ENCODE measurements around the gene FAM98A.

- TF ChIP-seq CTCF (IDR thresholded peaks at IDR 0.05), result no peak
- no peak for TF ChIP-seq POLR2A (IDR thresholded peaks at IDR 0.05)
Measured at GRCh38 chr2:33588232-33588631, 10.9 kb downstream of the FAM98A start.

Data from adrenal gland (tissue), 5 donors.